ENCODE data around the gene PLXDC1.

Gene PLXDC1

DNA sequence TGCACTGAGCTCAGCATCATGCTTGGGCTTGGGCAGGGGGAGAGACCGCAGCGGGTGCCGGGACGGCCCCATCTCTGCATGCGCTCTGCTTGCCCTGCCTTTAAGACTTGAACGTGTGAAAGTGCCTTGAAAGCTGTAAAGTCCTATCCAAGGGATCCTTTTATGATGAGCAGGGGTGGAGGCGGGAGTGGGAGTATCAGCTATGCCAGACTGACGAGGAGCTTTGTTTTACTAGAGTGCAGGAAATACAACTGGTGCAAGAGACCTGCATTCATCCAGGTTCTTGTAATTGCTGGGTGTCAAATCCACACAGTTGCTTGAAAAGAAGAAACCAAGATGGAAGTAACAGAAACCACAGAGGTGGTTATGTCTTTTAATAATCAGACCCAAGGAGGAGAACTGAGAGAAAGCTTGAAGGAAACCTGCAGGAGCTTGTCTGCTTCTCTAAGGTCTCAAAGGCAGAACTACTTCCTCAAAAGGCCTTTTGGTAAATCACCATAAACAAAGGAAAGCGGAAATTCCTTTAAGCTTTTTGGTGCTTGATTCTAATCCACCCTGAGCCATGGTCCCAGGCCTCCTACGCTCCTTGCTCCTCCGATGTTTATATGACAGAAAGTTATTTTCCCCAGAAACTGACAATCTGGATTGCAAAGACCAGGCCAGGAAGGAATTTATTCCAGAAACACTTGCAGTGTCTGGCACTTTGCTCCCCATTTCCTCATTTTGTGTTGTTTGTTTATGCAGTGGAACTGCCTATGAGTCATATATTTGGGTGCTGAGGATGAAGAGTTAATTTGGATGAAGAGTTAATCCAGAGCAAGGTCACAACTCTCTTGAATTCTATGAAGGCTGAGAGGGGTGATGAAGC lies 132.9 kb downstream of the PLXDC1 start:
- H3K27ac Mint-ChIP-seq, result no peak overlapping the region
- no peak overlapping the region for H3K4me3 Mint-ChIP-seq
- H3K9me3 Mint-ChIP-seq, result no peaks in the 10 kb centered on the region
- peaks cover 32% of the 10 kb centered on the region for H3K4me1 Mint-ChIP-seq
- no peaks in the 10 kb centered on the region for H3K36me3 Mint-ChIP-seq
- no peaks in the 10 kb centered on the region for H3K27me3 Mint-ChIP-seq

DNA sequence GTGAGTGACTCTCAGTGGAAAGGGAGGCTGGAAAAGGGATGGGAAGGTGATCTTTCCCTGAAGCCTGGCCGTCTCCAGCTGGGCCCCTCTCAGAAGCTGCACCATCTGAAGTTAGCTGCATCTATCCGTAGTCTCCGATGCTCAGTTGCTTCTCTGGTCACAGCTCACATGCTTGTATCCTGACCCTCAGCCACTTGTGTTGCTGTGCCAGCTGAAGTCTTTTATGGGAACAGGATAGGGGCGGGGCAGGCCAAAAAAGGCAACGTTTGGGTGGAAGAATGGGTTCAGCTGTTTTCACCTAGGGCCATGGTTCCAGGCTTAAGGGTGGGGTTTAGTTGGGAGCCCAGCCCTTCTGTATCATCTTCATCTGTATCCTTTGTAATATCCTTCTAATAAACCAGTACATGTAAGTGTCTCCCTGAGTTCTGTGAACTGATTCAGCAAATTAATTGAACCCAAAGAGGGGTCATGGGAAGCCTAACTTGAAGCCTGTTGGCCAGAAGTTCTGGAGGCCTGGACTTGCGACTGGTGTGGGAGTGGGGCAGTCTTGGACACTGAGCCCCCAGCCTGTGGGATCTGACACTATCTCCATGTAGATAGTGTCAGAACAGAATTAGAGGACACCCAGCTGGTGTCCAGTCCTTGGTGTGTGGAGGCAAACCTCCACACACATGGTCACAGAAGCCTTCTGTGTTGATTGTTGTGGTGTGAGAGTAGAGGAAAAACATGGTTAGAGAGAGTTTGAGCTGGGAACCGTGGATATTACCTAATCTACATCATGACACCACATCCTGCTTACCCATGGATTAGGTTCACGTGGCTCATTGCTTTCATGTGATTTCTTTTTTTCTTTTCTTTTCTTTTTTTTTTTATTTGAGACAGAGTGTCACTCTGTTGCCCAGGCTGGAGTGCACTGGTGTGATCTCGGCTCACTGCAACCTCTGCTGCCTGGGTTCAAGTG lies 135.0 kb downstream of the PLXDC1 start:
- Mint-ChIP-seq H3K4me3 (no peak overlapping the region), H3K27me3 (no peaks in the 10 kb centered on the region), H3K27ac (peak overlapping the region; percentile 75), H3K36me3 (no peaks in the 10 kb centered on the region), H3K9me3 (no peaks in the 10 kb centered on the region), H3K4me1 (peaks cover 32% of the 10 kb centered on the region)

DNA sequence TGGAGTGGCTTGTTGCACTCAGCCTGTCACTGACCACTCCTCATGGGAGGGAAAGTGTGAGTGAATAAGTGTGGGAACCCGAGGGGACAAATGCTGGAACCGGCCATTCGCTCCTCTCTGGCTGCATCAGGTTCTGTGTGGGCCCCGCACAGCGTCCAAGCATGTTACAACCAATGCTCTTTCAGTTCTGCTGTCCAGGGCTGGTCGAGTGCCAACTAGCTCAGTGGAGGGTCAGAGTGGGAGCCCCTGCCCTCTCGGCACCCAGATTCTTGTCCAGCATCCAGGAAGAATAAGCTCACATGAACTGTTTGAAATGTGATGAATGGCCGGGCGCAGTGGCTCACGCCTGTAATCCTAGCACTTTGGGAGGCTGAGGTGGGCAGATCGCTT lies 135.9 kb downstream of the PLXDC1 start:
- H3K27me3 Mint-ChIP-seq, result no peaks in the 10 kb centered on the region
- H3K36me3 Mint-ChIP-seq, result no peaks in the 10 kb centered on the region
- no peak overlapping the region for H3K4me3 Mint-ChIP-seq
- H3K4me1 Mint-ChIP-seq, result peaks cover 32% of the 10 kb centered on the region
- no peak overlapping the region for H3K27ac Mint-ChIP-seq
- H3K9me3 Mint-ChIP-seq, result no peaks in the 10 kb centered on the region

- H3K4me3 Mint-ChIP-seq, result no peak overlapping the region
- H3K27ac Mint-ChIP-seq, result peak overlapping the region; percentile 53
- H3K36me3 Mint-ChIP-seq, result no peaks in the 10 kb centered on the region
These were observed 136.5 kb downstream of the PLXDC1 start for GRCh38 chr17:39014795-39015545.

DNA sequence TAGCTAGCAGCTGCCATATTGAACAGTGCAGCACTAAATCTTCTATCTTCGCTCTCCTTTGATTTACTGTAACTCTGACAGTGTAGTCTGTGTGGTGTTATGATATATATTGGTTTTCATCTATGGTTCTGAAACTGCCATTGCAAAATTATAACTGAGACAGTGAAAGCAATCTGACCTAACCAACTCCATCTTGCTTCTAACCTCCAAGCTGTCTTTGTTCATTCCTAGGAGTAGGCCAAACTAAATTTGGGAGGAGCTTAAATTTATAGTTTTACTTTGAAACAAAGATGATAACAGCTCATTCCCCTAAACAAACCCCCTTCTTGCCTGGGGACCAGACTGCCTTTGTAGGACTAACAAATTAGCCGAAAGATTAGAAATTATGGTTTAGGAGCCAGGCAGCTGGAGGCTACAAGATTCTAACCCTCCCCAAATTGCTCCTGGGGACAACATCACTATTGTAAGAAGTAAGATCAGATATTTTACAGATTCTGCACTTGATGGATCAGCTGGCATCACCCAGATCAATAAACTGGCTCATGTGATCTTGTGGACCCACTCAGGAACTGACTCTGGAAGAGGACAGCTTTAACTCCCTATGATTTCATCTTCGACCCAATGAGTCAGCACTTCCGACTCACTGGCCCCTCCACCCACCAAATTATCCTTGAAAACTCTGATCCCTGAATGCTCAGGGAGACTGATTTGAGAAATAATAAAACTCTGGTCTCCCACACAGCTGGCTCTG lies 137.2 kb downstream of the PLXDC1 start:
- H3K9me3 Mint-ChIP-seq, result no peaks in the 10 kb centered on the region
- no peak overlapping the region for H3K4me3 Mint-ChIP-seq
- no peaks in the 10 kb centered on the region for H3K36me3 Mint-ChIP-seq
- peak overlapping the region; percentile 77 for H3K27ac Mint-ChIP-seq
- H3K27me3 Mint-ChIP-seq, result no peaks in the 10 kb centered on the region
- peaks cover 32% of the 10 kb centered on the region for H3K4me1 Mint-ChIP-seq

More at GRCh38 chr17:39014795-39015545, 136.5 kb downstream of the PLXDC1 start:
- Mint-ChIP-seq H3K4me1 (peaks cover 32% of the 10 kb centered on the region), H3K9me3 (no peaks in the 10 kb centered on the region), H3K27me3 (no peaks in the 10 kb centered on the region)

Measured in activated naive CD4-positive, alpha-beta T cell treated with anti-CD3 and anti-CD28 coated beads, Interleukin-2, amount 50 U/mL, for 24 hours (primary cell).